ENCODE results near the gene CFAP300.

CFAP300 gene

GRCh38 chr11:102099755-102100154, 52.5 kb downstream of the CFAP300 start:
- no peak overlapping the region for H3K9ac ChIP-seq (ENCODE audit: low read length)
- no peaks in the 10 kb centered on the region for H3K79me2 ChIP-seq (ENCODE audit: insufficient read depth, low read length)
- H3K9me2 ChIP-seq (ENCODE audit: low read depth, low read length): no peaks in the 10 kb centered on the region
- no peaks in the 10 kb centered on the region for H3K36me3 ChIP-seq (ENCODE audit: insufficient read depth, low read length)
- H3K27me3 ChIP-seq (ENCODE audit: insufficient read depth, low read length): no peaks in the 10 kb centered on the region
- H3K9me3 ChIP-seq (ENCODE audit: low read length): no peaks in the 10 kb centered on the region
- no peak for TF ChIP-seq EZH2 (IDR thresholded peaks at IDR 0.05; ENCODE audit: borderline replicate concordance, low read length)
- TF ChIP-seq, protein P1, sequence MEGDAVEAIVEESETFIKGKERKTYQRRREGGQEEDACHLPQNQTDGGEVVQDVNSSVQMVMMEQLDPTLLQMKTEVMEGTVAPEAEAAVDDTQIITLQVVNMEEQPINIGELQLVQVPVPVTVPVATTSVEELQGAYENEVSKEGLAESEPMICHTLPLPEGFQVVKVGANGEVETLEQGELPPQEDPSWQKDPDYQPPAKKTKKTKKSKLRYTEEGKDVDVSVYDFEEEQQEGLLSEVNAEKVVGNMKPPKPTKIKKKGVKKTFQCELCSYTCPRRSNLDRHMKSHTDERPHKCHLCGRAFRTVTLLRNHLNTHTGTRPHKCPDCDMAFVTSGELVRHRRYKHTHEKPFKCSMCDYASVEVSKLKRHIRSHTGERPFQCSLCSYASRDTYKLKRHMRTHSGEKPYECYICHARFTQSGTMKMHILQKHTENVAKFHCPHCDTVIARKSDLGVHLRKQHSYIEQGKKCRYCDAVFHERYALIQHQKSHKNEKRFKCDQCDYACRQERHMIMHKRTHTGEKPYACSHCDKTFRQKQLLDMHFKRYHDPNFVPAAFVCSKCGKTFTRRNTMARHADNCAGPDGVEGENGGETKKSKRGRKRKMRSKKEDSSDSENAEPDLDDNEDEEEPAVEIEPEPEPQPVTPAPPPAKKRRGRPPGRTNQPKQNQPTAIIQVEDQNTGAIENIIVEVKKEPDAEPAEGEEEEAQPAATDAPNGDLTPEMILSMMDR (IDR thresholded peaks at IDR 0.05; ENCODE audit: low read length): no peak
- H3F3A ChIP-seq (ENCODE audit: insufficient read depth, low read length): no peaks in the 10 kb centered on the region
- H3K4me3 ChIP-seq (ENCODE audit: low read depth, low read length, poor library complexity, severe bottlenecking): no peak overlapping the region
- H3K27ac ChIP-seq (ENCODE audit: low read depth, low read length, poor library complexity, severe bottlenecking): no peak overlapping the region
- no peaks in the 10 kb centered on the region for H4K20me1 ChIP-seq (ENCODE audit: insufficient read depth, low read length)
- H3K4me1 ChIP-seq (ENCODE audit: insufficient read depth, low read length, severe bottlenecking): no peaks in the 10 kb centered on the region
- H3K4me2 ChIP-seq (ENCODE audit: low read length): no peak overlapping the region
- no peak overlapping the region for H2AFZ ChIP-seq (ENCODE audit: low read length)

DNA sequence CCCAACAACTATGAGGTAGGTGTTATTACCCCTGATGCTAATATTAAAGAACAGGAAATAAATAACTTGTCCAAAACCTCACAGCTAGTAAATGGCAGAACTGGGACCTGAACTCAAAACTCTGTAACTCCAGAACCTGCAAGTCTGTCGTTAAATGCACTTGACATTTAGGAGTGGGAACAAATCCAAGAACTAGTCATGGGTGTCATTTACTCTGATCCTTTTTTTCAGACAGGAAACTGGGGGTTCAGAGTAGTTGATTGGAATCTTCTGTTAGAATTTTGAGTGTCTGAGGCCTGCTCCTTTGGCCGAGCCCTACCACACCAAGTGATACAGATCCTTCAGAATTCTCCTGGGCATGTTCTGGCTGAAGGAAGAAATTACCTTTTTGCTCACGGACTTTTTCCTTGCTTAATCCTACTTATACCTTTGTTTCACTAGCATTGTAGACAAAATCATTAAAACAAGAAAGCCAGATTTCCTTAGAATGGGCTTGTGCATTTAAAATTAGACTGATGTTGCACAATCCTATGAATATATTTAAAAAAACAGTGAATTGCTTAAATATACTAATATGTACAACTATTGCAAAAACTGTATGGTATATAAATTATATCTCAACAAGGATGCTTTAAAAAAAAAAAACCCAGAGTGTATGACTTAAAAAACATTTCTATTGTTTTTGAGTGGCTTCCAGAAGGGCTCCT, 61.6 kb downstream of the CFAP300 start:
- H3K9me3 ChIP-seq (ENCODE audit: low read length): no peaks in the 10 kb centered on the region
- no peak overlapping the region for H3K9ac ChIP-seq (ENCODE audit: low read length)
- H3K4me2 ChIP-seq (ENCODE audit: low read length): no peak overlapping the region
- no peak overlapping the region for H3K4me3 ChIP-seq (ENCODE audit: low read depth, low read length, poor library complexity, severe bottlenecking)
- no peak overlapping the region for H2AFZ ChIP-seq (ENCODE audit: low read length)
- no peaks in the 10 kb centered on the region for H3K79me2 ChIP-seq (ENCODE audit: insufficient read depth, low read length)
- TF ChIP-seq EZH2 (IDR thresholded peaks at IDR 0.05; ENCODE audit: borderline replicate concordance, low read length): no peak
- TF ChIP-seq, protein P1 (IDR thresholded peaks at IDR 0.05; ENCODE audit: low read length): no peak
- H3K27me3 ChIP-seq (ENCODE audit: insufficient read depth, low read length): no peaks in the 10 kb centered on the region; the same call in 1 of the 2 replicates
- no peak overlapping the region for H3K27ac ChIP-seq (ENCODE audit: low read depth, low read length, poor library complexity, severe bottlenecking)
- no peaks in the 10 kb centered on the region for H4K20me1 ChIP-seq (ENCODE audit: insufficient read depth, low read length)
- H3K4me1 ChIP-seq (ENCODE audit: insufficient read depth, low read length, severe bottlenecking): peaks cover 6% of the 10 kb centered on the region
- no peaks in the 10 kb centered on the region for H3F3A ChIP-seq (ENCODE audit: insufficient read depth, low read length)
- no peaks in the 10 kb centered on the region for H3K36me3 ChIP-seq (ENCODE audit: insufficient read depth, low read length)
- no peaks in the 10 kb centered on the region for H3K9me2 ChIP-seq (ENCODE audit: low read depth, low read length)

GRCh38 chr11:102109896-102110760, 62.9 kb downstream of the CFAP300 start, which contains the start of gene YAP1:
YAP1 (plus strand) TSS chr11:102110447; CDS start chr11:102110849, 402 bp downstream.
- peak within 1 kb of the TSS; percentile 69 for H3K9ac ChIP-seq (ENCODE audit: low read length)
- no peak for TF ChIP-seq EZH2 (IDR thresholded peaks at IDR 0.05; ENCODE audit: borderline replicate concordance, low read length)
- TF ChIP-seq, protein P1 (IDR thresholded peaks at IDR 0.05; ENCODE audit: low read length): no peak
- peak within 1 kb of the TSS; percentile 91 for H2AFZ ChIP-seq (ENCODE audit: low read length)
- H3K4me1 ChIP-seq (ENCODE audit: insufficient read depth, low read length, severe bottlenecking): peaks cover 6% of the 10 kb centered on the region
- H3F3A ChIP-seq (ENCODE audit: insufficient read depth, low read length): no peaks in the 10 kb centered on the region
- H3K9me3 ChIP-seq (ENCODE audit: low read length): no peaks in the 10 kb centered on the region
- no peaks in the 10 kb centered on the region for H3K79me2 ChIP-seq (ENCODE audit: insufficient read depth, low read length)
- H3K4me2 ChIP-seq (ENCODE audit: low read length): peak within 1 kb of the TSS; percentile 82
- H3K9me2 ChIP-seq (ENCODE audit: low read depth, low read length): no peaks in the 10 kb centered on the region
- H3K27me3 ChIP-seq (ENCODE audit: insufficient read depth, low read length): no peaks in the 10 kb centered on the region; the same call in 1 of the 2 replicates
- H3K4me3 ChIP-seq (ENCODE audit: low read depth, low read length, poor library complexity, severe bottlenecking): peak within 1 kb of the TSS; percentile 73
- no peak within 1 kb of the TSS for H3K27ac ChIP-seq (ENCODE audit: low read depth, low read length, poor library complexity, severe bottlenecking)
- no peaks in the 10 kb centered on the region for H4K20me1 ChIP-seq (ENCODE audit: insufficient read depth, low read length)
- no peaks in the 10 kb centered on the region for H3K36me3 ChIP-seq (ENCODE audit: insufficient read depth, low read length)
